Mucosa of rectum (tissue), 2 donors: ENCODE measurements around the gene SCFD1.
"Not testable (repeated sequence)": the region's sequence is repeated elsewhere in the genome, so short reads cannot be mapped to it uniquely, and the experiment has no call there.

ENCODE experiments used
- H3K27ac ChIP-seq, 2 donors: one replicate each; pipeline ENCODE4 v1.7.0; 2013; ENCODE audit warnings: inconsistent platforms in 2 of 2, low read depth in 2 of 2, low read length in 2 of 2
- H3K27me3 ChIP-seq, 2 donors: one replicate each; pipeline ENCODE4 v1.7.0; 2013; ENCODE audit warnings: low read length in 2 of 2; ENCODE audit not compliant: control insufficient read depth in 2 of 2, insufficient read depth in 2 of 2
- H3K36me3 ChIP-seq, 2 donors: one replicate each; pipeline ENCODE4 v1.7.0; 2013; ENCODE audit warnings: low read length in 2 of 2; ENCODE audit not compliant: control insufficient read depth in 2 of 2, insufficient read depth in 2 of 2
- H3K4me1 ChIP-seq, 2 donors: one replicate each; pipeline ENCODE4 v1.7.0; 2013; ENCODE audit warnings: low read length in 2 of 2, mild to moderate bottlenecking in 1 of 2; ENCODE audit not compliant: control insufficient read depth in 2 of 2, insufficient read depth in 2 of 2
- H3K4me3 ChIP-seq, 2 donors: one replicate each; pipeline ENCODE4 v1.7.0; 2013; ENCODE audit warnings: low read length in 2 of 2
- H3K9ac ChIP-seq, 2 donors: one replicate each; pipeline ENCODE4 v1.7.0; 2013; ENCODE audit warnings: low read length in 2 of 2, low read depth in 1 of 2, mild to moderate bottlenecking in 1 of 2
- H3K9me3 ChIP-seq, 2 donors: one replicate each; pipeline ENCODE4 v1.7.0; 2013; ENCODE audit warnings: low read length in 2 of 2; ENCODE audit not compliant: control insufficient read depth in 2 of 2
- donor health status: healthy.
- donor health status: Normal muscosa, but diverticular disease.

SCFD1 gene, protein sequence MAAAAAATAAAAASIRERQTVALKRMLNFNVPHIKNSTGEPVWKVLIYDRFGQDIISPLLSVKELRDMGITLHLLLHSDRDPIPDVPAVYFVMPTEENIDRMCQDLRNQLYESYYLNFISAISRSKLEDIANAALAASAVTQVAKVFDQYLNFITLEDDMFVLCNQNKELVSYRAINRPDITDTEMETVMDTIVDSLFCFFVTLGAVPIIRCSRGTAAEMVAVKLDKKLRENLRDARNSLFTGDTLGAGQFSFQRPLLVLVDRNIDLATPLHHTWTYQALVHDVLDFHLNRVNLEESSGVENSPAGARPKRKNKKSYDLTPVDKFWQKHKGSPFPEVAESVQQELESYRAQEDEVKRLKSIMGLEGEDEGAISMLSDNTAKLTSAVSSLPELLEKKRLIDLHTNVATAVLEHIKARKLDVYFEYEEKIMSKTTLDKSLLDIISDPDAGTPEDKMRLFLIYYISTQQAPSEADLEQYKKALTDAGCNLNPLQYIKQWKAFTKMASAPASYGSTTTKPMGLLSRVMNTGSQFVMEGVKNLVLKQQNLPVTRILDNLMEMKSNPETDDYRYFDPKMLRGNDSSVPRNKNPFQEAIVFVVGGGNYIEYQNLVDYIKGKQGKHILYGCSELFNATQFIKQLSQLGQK

DNA sequence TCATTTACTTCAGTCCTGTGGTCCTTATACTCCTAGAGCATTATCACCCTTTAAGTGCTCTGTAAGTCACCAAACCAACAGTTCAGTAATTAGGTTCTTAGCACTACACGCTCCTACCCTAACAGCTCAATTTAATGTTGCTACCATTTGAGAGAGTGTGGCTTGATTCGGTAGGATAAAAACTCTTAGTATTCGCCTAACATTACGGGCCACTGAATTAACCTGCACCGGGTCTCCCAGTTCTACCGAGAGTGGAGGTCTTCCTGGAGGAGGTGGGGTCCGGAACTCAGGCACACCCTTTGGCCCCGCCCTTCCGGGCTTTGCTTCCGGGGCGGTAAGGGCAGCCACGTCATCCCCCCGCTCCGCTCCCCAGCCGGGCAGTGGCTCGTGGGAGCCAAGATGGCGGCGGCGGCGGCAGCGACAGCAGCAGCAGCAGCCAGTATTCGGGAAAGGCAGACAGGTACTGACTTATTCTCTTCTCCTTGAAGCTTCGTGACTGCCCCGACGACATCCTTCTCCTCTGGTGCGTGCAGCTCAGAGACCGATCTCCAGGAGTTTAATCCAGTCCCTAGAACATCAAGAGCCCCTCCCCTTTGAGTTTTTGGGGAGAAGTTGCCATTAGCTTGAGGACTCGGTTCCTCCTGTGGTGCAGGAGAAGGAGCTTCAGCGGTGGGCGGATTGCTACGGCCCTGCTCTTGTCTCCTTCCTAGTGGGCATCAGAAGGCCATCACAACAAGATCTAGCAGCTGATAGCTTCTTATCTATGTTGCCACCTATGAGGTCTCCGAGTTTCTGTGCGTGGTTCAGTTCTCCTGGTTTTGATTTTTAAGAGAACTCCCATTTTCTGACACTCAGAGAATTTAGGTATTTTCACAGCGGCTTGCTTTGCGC lies at the start of gene SCFD1:
Gene SCFD1, plus strand, starts transcription at position 380 of the 891 bp plus-strand sequence. Its CDS starts 20 bp downstream, at position 400.
- Histone ChIP-seq H3K9me3 (no peaks in the 10 kb centered on the region), H3K27ac (peak within 1 kb of the TSS; percentile 88 to 89), H3K36me3 (no peaks in the 10 kb centered on the region), H3K4me1 (peaks cover 6 to 9% of the 10 kb centered on the region in 2 donors), H3K9ac (peak within 1 kb of the TSS; percentile 95 to 99), H3K4me3 (peak within 1 kb of the TSS; percentile 97 to 100), H3K27me3 (no peaks in the 10 kb centered on the region)

DNA sequence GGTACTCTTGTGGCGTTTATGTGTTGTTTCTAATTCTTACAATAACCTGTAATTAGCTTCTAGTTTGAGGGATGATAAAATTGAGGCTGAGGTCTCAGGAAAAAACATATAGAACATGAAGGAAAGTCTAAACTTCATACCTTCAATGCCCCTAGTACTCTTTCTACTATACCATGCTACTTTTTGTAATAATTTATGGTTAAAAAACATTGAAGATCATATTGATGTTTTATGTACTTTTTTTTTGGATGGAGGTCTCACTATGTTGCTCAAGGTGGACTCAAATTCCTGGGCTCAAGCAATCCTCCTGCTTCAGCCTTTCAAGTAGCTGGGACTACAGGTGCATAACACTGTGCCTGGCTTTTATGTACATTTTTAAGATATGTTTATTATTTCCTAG lies 49.3 kb upstream of the SCFD1 start:
- Histone ChIP-seq H3K27me3 (no peaks in the 10 kb centered on the region), H3K36me3 (no peaks in the 10 kb centered on the region), H3K4me1 (peaks cover 0 to 10% of the 10 kb centered on the region in 2 donors), H3K9me3 (no peaks in the 10 kb centered on the region), H3K27ac (no peak overlapping the region), H3K9ac (no peak overlapping the region), H3K4me3 (no peak overlapping the region)

DNA sequence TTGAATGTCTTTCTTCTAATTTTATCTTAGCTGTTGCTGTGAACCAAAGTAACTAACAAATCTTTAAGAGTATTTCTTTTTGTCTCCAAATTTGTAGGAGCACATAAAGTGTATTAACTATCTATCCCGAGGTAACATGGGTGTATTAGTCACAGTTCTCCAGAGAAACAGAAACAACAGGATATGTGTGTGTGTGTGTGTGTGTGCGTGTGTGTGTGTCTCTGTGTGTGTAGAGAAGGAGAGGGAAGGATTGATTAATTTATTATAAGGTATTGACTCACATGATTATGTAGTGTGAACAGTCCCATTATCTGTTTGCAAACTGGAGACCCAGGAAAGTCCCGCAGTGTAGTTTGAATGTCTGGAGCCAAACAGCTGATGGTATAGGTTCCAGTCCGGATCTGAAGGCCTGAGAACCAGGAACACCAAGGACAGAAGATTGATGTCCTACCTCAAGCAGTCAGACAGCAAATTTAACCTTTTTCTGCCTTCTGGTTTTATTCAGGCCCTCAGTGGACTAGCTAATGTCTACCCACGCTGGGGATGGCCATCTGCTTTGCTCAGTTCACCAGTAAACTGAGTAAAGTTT lies 48.8 kb upstream of the SCFD1 start:
- H3K4me1 ChIP-seq = peaks cover 0 to 11% of the 10 kb centered on the region in 2 donors
- H3K27me3 ChIP-seq = no peaks in the 10 kb centered on the region
- H3K4me3 ChIP-seq = no peak overlapping the region
- no peaks in the 10 kb centered on the region for H3K36me3 ChIP-seq
- H3K9me3 ChIP-seq = no peaks in the 10 kb centered on the region
- no peak overlapping the region for H3K9ac ChIP-seq
- H3K27ac ChIP-seq = no peak overlapping the region

DNA sequence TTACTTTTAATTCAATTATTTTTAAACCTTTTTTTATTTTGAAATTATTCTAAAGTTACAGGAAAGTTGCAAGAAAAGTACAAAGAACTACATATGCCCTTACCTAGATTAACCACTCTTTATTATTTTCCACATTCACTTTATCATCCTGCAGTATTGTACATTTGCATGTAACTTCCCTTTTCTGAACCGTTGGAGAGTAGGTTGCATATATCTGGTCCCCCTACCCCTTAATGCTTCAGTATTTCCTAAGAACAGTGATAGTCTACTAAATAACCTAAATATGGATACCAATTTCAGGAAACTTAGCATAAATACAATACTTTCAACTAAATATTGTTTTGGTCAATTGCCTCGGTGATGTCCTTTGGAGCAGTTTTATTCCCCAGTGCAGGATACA lies 48.2 kb upstream of the SCFD1 start:
- H3K36me3 ChIP-seq = no peaks in the 10 kb centered on the region
- H3K4me3 ChIP-seq = no peak overlapping the region
- H3K27ac ChIP-seq = no peak overlapping the region
- peaks cover 0 to 11% of the 10 kb centered on the region in 2 donors for H3K4me1 ChIP-seq
- no peaks in the 10 kb centered on the region for H3K9me3 ChIP-seq
- H3K9ac ChIP-seq = no peak overlapping the region
- H3K27me3 ChIP-seq = no peaks in the 10 kb centered on the region

- H3K4me3 ChIP-seq, H3K36me3 ChIP-seq, H3K4me1 ChIP-seq, H3K27me3 ChIP-seq, H3K9ac ChIP-seq, H3K27ac ChIP-seq, H3K9me3 ChIP-seq: not testable (repeated sequence)
Measured at GRCh38 chr14:30574777-30575176, 47.3 kb upstream of the SCFD1 start.

DNA sequence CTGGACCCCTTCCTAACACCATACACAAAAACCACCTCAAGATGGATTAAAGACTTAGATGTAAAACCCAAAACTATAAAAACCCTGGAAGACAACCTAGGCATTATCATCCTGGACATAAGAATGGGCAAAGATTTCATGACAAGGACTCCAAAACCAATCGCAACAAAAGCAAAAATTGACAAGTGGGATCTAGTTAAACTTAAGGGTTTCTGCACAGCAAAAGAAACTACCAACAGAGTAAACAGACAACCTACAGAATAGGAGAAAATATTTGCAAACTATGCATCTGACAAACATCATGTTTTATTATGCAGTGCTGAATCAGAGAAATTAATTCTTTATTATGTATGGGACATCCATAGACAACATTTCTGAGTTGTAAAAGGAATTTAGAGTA lies 45.8 kb upstream of the SCFD1 start:
- not testable (repeated sequence) for H3K36me3 ChIP-seq, H3K27ac ChIP-seq, H3K27me3 ChIP-seq, H3K9me3 ChIP-seq, H3K4me3 ChIP-seq, H3K4me1 ChIP-seq, H3K9ac ChIP-seq

DNA sequence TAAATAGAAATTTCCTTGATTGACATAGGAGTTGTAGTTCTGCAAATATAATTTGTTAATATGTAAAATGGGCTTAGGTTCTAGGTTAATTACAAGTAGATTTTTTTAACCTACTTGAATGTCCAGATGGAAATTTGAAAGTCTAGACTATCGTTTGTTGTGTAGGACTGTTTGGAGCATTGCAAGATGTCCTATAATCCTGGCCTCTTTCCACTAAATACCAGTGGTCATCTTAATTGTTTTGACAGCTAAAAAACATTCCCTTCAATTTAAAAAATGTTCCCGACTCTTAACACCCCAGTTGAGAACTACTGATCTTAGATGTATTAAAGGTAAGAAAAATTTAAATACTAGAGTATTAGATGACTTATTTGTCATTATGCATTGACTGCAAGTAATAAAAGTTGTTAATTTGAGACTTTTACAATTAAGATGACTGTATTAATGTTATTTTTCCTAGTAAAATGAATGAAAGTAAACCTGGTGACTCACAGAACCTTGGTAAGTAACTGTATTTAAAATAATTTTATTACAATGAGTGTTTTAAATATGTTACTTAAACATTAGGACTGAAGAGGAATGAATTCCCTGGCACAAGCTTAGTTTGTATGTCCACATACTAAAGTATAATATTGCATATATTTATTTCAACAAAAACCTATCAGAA lies 41.4 kb upstream of the SCFD1 start:
- Histone ChIP-seq H3K9ac (no peak overlapping the region), H3K4me1 (peaks cover 3 to 8% of the 10 kb centered on the region in 2 donors), H3K27me3 (no peaks in the 10 kb centered on the region), H3K9me3 (peaks cover 0 to 2% of the 10 kb centered on the region in 2 donors), H3K4me3 (no peak overlapping the region), H3K36me3 (no peaks in the 10 kb centered on the region), H3K27ac (no peak overlapping the region)

DNA sequence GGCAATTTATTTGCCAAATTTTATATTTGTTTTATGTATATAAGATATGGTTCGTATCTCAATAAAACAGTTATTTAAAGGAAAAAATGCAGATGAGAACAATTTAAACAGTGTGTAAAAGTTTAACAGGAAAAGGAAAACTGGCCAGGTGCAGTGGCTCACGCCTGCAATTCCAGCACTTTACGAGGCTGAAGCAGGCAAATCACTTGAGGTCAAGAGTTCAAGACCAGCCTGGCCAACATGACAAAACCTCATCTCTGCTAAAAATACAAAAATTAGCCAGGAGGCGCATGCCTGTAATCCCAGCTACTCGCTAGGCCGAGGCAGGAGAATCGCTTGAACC lies 40.9 kb upstream of the SCFD1 start:
- Histone ChIP-seq H3K27ac (no peak overlapping the region), H3K9me3 (peaks cover 0 to 2% of the 10 kb centered on the region in 2 donors), H3K27me3 (no peaks in the 10 kb centered on the region), H3K36me3 (no peaks in the 10 kb centered on the region), H3K4me3 (no peak overlapping the region), H3K4me1 (peaks cover 3 to 8% of the 10 kb centered on the region in 2 donors), H3K9ac (no peak overlapping the region)

- Histone ChIP-seq H3K9ac (no peak overlapping the region), H3K4me1 (peaks cover 3 to 8% of the 10 kb centered on the region in 2 donors), H3K4me3 (no peak overlapping the region)
Measured at GRCh38 chr14:30582376-30582775, 39.7 kb upstream of the SCFD1 start.

More at GRCh38 chr14:30582376-30582775, 39.7 kb upstream of the SCFD1 start:
- H3K36me3 ChIP-seq = peaks cover under 1 to 3% of the 10 kb centered on the region in 2 donors
- H3K27ac ChIP-seq = no peak overlapping the region
- H3K9me3 ChIP-seq = peaks cover 0 to 2% of the 10 kb centered on the region in 2 donors
- no peaks in the 10 kb centered on the region for H3K27me3 ChIP-seq
